Heart left ventricle (tissue), 16 donors: ENCODE data around the gene PRRX1. TPM values are rescaled to one million over a fixed set of nuclear protein-coding genes. Genes with fewer than 3 reads are reported as not detected.

ENCODE experiments used
- ATAC-seq, 4 donors: fragments of 200-7000 bp; cut with Tn5 transposase; one replicate each; pipeline ENCODE4 v1.9.1; 2020 to 2022; ENCODE audit warnings: moderate library complexity in 4 of 4, mild to moderate bottlenecking in 3 of 4, moderate number of reproducible peaks in 1 of 4
- DNase-seq, 5 donors: peaks; one replicate each; pipeline ENCODE4 v3.0.0-alpha.2; 2020
- H3K27ac ChIP-seq, 12 donors: fragments of 200-600 bp; sonication (generic) in 4 of 12; one replicate each; pipeline versions ENCODE4 v1.5.0 to v1.8.0; 2016 to 2022; ENCODE audit warnings: mild to moderate bottlenecking in 2 of 12
- H3K27me3 ChIP-seq, 9 donors: fragments of 200-600 bp; sonication (generic) in 2 of 9; one replicate each; pipeline versions ENCODE4 v1.5.1 to v1.8.0; 2016 to 2022; ENCODE audit warnings: mild to moderate bottlenecking in 3 of 9
- H3K36me3 ChIP-seq, 9 donors: fragments of 200-600 bp; sonication (generic) in 2 of 9; one replicate each; pipeline versions ENCODE4 v1.5.0 to v1.8.0; 2018 to 2022; ENCODE audit warnings: mild to moderate bottlenecking in 2 of 9
- H3K4me1 ChIP-seq, 12 donors: fragments of 200-600 bp; sonication (generic) in 4 of 12; one replicate each; pipeline versions ENCODE4 v1.5.0 to v1.8.0; 2016 to 2022; ENCODE audit warnings: mild to moderate bottlenecking in 3 of 12
- H3K4me3 ChIP-seq, 12 donors: fragments of 200-600 bp; sonication (generic) in 4 of 12; one replicate each; pipeline versions ENCODE4 v1.5.0 to v1.8.0; 2017 to 2022; ENCODE audit warnings: mild to moderate bottlenecking in 9 of 12, moderate library complexity in 4 of 12
- H3K9me3 ChIP-seq, 12 donors: fragments of 200-600 bp; sonication (generic) in 4 of 12; one replicate each; pipeline versions ENCODE4 v1.5.0 to v1.8.0; 2016 to 2022; ENCODE audit warnings: mild to moderate bottlenecking in 1 of 12
- POLR2A ChIP-seq, 2 donors: fragments of 450-650 bp; IDR thresholded peaks; one replicate each; pipeline ENCODE4 v1.6.1; 2017; ENCODE audit warnings: antibody characterized with exemption in 2 of 2, mild to moderate bottlenecking in 2 of 2, moderate library complexity in 2 of 2
- WGBS, 4 donors: extraction: QIAGEN DNeasy Blood & Tissue Kit in 2 of 4; methylation state at CpG; one replicate each; pipeline versions ENCODE4 v1.1.5 to v1.1.7; 2013 to 2018; 5-methylcytosine and 5-hydroxymethylcytosine counted together
- intact Hi-C, 10 donors: fragments of 100-400 bp; cut with DNase I; formaldehyde crosslinking; loops; one replicate each; pipeline versions ENCODE4 v1.11.1 to v1.14.2; 2022
- polyA plus RNA-seq, 2 donors: library from polyadenylated mRNA; stranded (reverse); fragments of 200-250 nt; gene quantifications; one replicate each; pipeline ENCODE4 v1.2.3, GENCODE V29; 2013
- total RNA-seq, 9 donors: library from RNA; depleted of rRNA in 2 of 9; stranded (reverse); fragments of >200 nt in 2 of 9; fragmentation: NEBNext Ultra II Directional in 3 of 9; extraction: Animal tissue kit (Norgen Biotek cat#: 25700) in 3 of 9; gene quantifications; one replicate each; pipeline versions ENCODE4 v1.1.0 to v1.2.4, GENCODE V29; 2016 to 2023
- TF ChIP-seq, protein P1 (sequence below), 12 donors: fragments of 200-600 bp; sonication (generic) in 4 of 12; IDR thresholded peaks; one replicate each; pipeline versions ENCODE4 v1.5.0 to v1.8.0; 2018 to 2022; ENCODE audit warnings: antibody characterized with exemption in 12 of 12, mild to moderate bottlenecking in 5 of 12
- donor health status: ischemic (EF 13 %, LVEDD 7.1; RV severe dilation, severe dysfunction).
- donor health status: healthy with polysubstance abuse.
- donor health status: DM: no; HTN: yes; CAD: no.
- donor health status: DM: no; HTN: no; CAD: no.
- donor health status: ischemic (EF 25% LVEDD 6.9; RV normal size, moderate dysfunction).
- donor health status: ischemic (EF 25% LVEDD 5.7; RV mildly dilated, moderate dysfunction).
- donor health status: healthy.
- donor health status: DM: yes; HTN: yes; CAD: no.
- donor health status: ischemic (EF 35%, LVEDD 5.7; RV mildly dilated, moderate dysfunction).
- donor health status: nonischemic (EF 11% LVEDD 7.7; RV severe dilation, severe dysfunction).
- donor health status: DM: yes; HTN: yes; CAD: no.
- donor health status: PGD.
- donor health status: ischemic (EF 29% LVEDD 5.4; RV normal size, mild dysfunction).
- donor health status: nonischemic (EF 23%, LVEDD 6.1; RV moderate dilation, normal function).

The PRRX1 gene
- total and polyA plus RNA-seq, 11 donors: 16.2 to 104 (median 52.3) TPM

DNA sequence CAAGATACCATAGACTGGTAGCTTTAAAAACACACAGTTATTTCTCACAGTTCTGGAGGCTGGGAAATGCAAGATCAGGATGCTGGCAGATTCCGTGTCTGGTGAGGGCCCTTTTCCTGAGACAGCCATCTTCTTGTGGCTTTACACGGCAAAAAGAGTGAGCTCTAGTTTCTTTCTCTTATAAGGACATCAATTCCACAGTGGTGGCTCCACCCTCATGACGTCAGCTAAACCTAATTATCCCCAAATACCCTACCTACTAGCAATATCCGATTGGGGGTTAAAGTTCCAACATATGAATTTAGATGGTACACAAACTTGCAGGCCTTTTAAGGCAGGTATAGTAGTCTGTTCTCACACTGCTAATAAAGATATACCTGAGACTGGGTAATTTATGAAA, 77.7 kb downstream of the PRRX1 start:
- Histone ChIP-seq H3K27ac (no peak overlapping the region), H3K4me3 (no peak overlapping the region), H3K27me3 (no peaks in the 10 kb centered on the region), H3K4me1 (no peaks in the 10 kb centered on the region), H3K36me3 (peaks cover 0 to 12% (median 0%) of the 10 kb centered on the region in 9 donors), H3K9me3 (peaks cover 0 to 4% (median 0%) of the 10 kb centered on the region in 12 donors)
- TF ChIP-seq, protein P1, sequence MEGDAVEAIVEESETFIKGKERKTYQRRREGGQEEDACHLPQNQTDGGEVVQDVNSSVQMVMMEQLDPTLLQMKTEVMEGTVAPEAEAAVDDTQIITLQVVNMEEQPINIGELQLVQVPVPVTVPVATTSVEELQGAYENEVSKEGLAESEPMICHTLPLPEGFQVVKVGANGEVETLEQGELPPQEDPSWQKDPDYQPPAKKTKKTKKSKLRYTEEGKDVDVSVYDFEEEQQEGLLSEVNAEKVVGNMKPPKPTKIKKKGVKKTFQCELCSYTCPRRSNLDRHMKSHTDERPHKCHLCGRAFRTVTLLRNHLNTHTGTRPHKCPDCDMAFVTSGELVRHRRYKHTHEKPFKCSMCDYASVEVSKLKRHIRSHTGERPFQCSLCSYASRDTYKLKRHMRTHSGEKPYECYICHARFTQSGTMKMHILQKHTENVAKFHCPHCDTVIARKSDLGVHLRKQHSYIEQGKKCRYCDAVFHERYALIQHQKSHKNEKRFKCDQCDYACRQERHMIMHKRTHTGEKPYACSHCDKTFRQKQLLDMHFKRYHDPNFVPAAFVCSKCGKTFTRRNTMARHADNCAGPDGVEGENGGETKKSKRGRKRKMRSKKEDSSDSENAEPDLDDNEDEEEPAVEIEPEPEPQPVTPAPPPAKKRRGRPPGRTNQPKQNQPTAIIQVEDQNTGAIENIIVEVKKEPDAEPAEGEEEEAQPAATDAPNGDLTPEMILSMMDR (IDR thresholded peaks at IDR 0.05): no peak
- no peak for TF ChIP-seq POLR2A (IDR thresholded peaks at IDR 0.05)
- ATAC-seq: no peak
- intact Hi-C loops: no loop called here
- no peak for DNase-seq
- 80 to 84% (median 83%) methylated on average over 4 of the region's 4 CpGs for WGBS, 4 donors

DNA sequence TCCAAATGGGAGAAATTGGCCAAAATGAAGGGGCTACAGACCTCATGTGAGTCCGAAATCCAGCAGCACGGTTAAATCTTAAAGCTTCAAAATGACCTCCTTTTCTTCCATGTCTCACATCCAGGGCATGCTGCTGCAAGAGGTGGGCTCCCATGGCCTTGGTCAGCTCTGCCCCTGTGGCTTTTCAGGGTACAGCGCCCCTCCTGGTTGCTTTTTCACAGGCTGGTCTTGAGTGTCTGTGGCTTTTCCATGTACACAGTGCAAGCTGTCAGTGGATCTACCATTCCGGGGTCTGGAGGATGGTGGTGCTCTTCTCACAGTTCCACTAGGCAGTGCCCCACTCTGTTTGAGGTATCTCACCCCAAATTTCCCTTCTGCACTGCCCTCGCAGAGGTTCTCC, 78.7 kb downstream of the PRRX1 start:
- Histone ChIP-seq H3K4me3 (no peak overlapping the region), H3K27me3 (no peaks in the 10 kb centered on the region), H3K36me3 (peaks cover 0 to 5% (median 0%) of the 10 kb centered on the region in 9 donors), H3K4me1 (no peaks in the 10 kb centered on the region), H3K9me3 (peaks cover 0 to 4% (median 0%) of the 10 kb centered on the region in 12 donors), H3K27ac (no peak overlapping the region)
- DNase-seq (no peak), ATAC-seq (no peak)
- WGBS, 4 donors: 80 to 88% (median 86%) methylated on average over 5 of the region's 5 CpGs
- TF ChIP-seq, protein P1 (IDR thresholded peaks at IDR 0.05): no peak
- TF ChIP-seq POLR2A (IDR thresholded peaks at IDR 0.05): no peak
- intact Hi-C loops: no loop called here

DNA sequence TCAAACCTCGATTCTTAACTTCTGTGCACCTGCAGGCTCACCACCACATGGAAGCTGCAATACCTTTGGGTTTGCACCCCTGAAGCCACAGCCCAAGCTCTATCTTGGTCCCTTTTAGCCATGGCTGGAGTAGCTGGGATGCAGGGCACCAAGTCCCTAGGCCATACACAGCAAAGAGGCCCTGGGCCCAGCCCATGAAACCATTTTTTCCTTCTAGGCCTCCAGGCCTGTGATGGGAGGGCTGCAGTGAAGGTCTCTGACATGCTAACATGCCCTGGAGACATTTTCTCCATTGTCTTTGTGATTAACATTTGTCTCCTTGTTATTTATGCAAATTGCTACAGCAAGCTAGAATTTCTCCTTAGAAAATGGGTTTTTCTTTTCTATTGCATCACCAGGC, 79.2 kb downstream of the PRRX1 start:
- no peaks in the 10 kb centered on the region for H3K36me3 ChIP-seq
- no peaks in the 10 kb centered on the region for H3K4me1 ChIP-seq
- no peak for DNase-seq
- ATAC-seq: no peak
- TF ChIP-seq, protein P1 (IDR thresholded peaks at IDR 0.05): no peak
- no peak for TF ChIP-seq POLR2A (IDR thresholded peaks at IDR 0.05)
- no peaks in the 10 kb centered on the region for H3K27me3 ChIP-seq
- no peak overlapping the region for H3K4me3 ChIP-seq
- WGBS, 4 donors: 77 to 96% (median 91%) methylated on average over 1 of the region's 1 CpG
- H3K27ac ChIP-seq: no peak overlapping the region
- intact Hi-C loops: no loop called here
- peaks cover 0 to 4% (median 0%) of the 10 kb centered on the region in 12 donors for H3K9me3 ChIP-seq

DNA sequence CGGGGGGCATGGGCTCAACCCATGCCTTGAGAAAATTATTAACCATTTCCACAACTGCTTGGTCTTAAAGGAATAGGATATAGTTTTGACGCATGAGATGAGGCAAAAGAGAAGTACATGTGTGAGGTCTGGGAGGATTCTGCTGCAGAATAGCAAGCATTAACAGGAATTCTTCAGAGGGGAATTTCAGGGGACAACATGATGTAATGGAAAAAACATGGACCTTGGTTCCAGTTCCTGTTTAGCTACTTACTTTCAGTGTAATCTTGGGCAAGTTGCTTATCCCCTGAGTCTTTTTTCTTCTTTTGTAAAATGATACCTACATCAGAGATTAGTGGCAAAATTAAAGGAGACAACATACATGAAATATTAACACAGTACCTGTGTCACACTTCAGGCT, 85.6 kb downstream of the PRRX1 start:
- TF ChIP-seq, protein P1 (IDR thresholded peaks at IDR 0.05): no peak
- no peak for TF ChIP-seq POLR2A (IDR thresholded peaks at IDR 0.05)
- no peaks in the 10 kb centered on the region for H3K27me3 ChIP-seq
- ATAC-seq: no peak
- H3K36me3 ChIP-seq: no peaks in the 10 kb centered on the region
- WGBS, 4 donors: 50 to 57% (median 53%) methylated on average over 2 of the region's 2 CpGs
- H3K9me3 ChIP-seq: no peaks in the 10 kb centered on the region
- intact Hi-C loops: no loop called here
- no peak for DNase-seq
- H3K4me3 ChIP-seq: no peak overlapping the region
- H3K4me1 ChIP-seq: peaks cover 0 to 5% (median 0%) of the 10 kb centered on the region in 12 donors
- no peak overlapping the region for H3K27ac ChIP-seq
